K562 (cell line): ENCODE results near the gene ANK3. TPM values are rescaled to one million over a fixed set of nuclear protein-coding genes. Genes with fewer than 3 reads are reported as not detected.

ENCODE experiments used
- ATAC-seq: fragments of 200-7000 bp; cut with Tn5 transposase; 3 replicates; pipeline ENCODE4 v1.9.1; 2020; ENCODE audit warnings: moderate library complexity
- BruUV-seq: library from RNA; stranded (reverse); fragments of 400-500 nt; replicated peaks from 2 replicates; lab custom pipeline; 2021; lab: Mats Ljungman, UMichigan
- CTCF ChIA-PET: fragments of 300-600 bp; formaldehyde crosslinking; extraction: SDS; loops from one replicate; lab custom pipeline; 2021; ENCODE audit warnings: low intra/inter-chr PET ratio; lab: Yijun Ruan, JAX
- POLR2A ChIA-PET: fragments of 300-600, 350-650 bp; sonication (Branson Sonifier 250); formaldehyde crosslinking; extraction: SDS; loops from one replicate; lab custom pipeline; 2021; ENCODE audit warnings: antibody characterized with exemption, inconsistent platforms; lab: Yijun Ruan, JAX
- DNase-seq, 4 experiments: peaks; one replicate each; pipeline versions ENCODE4 v3.0.0 to v3.0.0-alpha.2; 2011 to 2018; ENCODE audit warnings: low spot score in 3 of 4, mixed read lengths in 3 of 4; ENCODE audit errors: extremely low read depth in 1 of 4
- FAIRE-seq: peaks from 2 replicates; lab custom pipeline; 2011; peaks lifted over from hg19 to GRCh38; lab: Jason Lieb, UNC
- H2AFZ ChIP-seq: 2 replicates; pipeline ENCODE4 v1.6.0; 2011; ENCODE audit warnings: low read depth, low read length, control low read depth, inconsistent platforms
- H3K27ac ChIP-seq: fragments of 200-600 bp; 3 replicates; pipeline ENCODE4 v1.8.0; 2011; ENCODE audit warnings: low read depth, mild to moderate bottlenecking, control low read depth, inconsistent platforms, low read length, moderate library complexity, mixed read lengths; ENCODE audit errors: extremely low read depth
- H3K27me3 ChIP-seq, 2 experiments: fragments of 300-600 bp in 1 of 2; 2 replicates in 1 of 2; 3 replicates in 1 of 2; pipeline versions ENCODE4 v1.6.0 to v1.8.0; 2011; ENCODE audit warnings: inconsistent platforms in 2 of 2, low read length in 2 of 2, mild to moderate bottlenecking in 1 of 2, mixed read lengths in 1 of 2, moderate library complexity in 1 of 2; ENCODE audit not compliant: control insufficient read depth in 2 of 2, insufficient read depth in 2 of 2
- H3K36me3 ChIP-seq: fragments of 300-600 bp; 3 replicates; pipeline ENCODE4 v1.8.0; 2011; ENCODE audit warnings: mild to moderate bottlenecking, low read length, inconsistent platforms; ENCODE audit not compliant: control insufficient read depth, insufficient read depth
- H3K4me1 ChIP-seq, 2 experiments: fragments of 200-600 bp in 1 of 2; replicated peaks in 1 of 2; 2 replicates in 1 of 2; 3 replicates in 1 of 2; pipeline versions ENCODE4 v1.5.1 to v1.8.0; 2011; ENCODE audit warnings: inconsistent platforms in 2 of 2, low read length in 2 of 2, mild to moderate bottlenecking in 1 of 2, mixed read lengths in 1 of 2, moderate library complexity in 1 of 2; ENCODE audit not compliant: control insufficient read depth in 2 of 2, insufficient read depth in 2 of 2
- H3K4me2 ChIP-seq: 2 replicates; pipeline ENCODE4 v1.6.1; 2011; ENCODE audit warnings: low read length, control low read depth, inconsistent platforms, mixed read lengths; ENCODE audit not compliant: insufficient read depth
- H3K4me3 ChIP-seq: fragments of 200-600 bp; sonication (generic), shearing (Covaris generic); 2 replicates; pipeline ENCODE4 v1.5.1; 2016; ENCODE audit warnings: control low read depth, inconsistent platforms
- H3K79me2 ChIP-seq: fragments of 200-600 bp; 3 replicates; pipeline ENCODE4 v1.8.0; 2011; ENCODE audit warnings: low read length, inconsistent platforms; ENCODE audit not compliant: control insufficient read depth, insufficient read depth
- H3K9ac ChIP-seq, 2 experiments: 2 replicates each; pipeline versions ENCODE4 v1.6.0 to v1.6.1; 2011; ENCODE audit warnings: low read depth in 2 of 2, low read length in 2 of 2, control low read depth in 1 of 2, inconsistent platforms in 1 of 2, mild to moderate bottlenecking in 1 of 2, mixed read lengths in 1 of 2; ENCODE audit not compliant: insufficient read depth in 1 of 2
- H3K9me1 ChIP-seq: one replicate; pipeline ENCODE4 v1.6.0; 2011; ENCODE audit warnings: inconsistent platforms, mild to moderate bottlenecking, low read length, moderate library complexity; ENCODE audit not compliant: control insufficient read depth, insufficient read depth
- H3K9me3 ChIP-seq: replicated peaks from 2 replicates; pipeline ENCODE4 v1.5.1; 2011; ENCODE audit warnings: low read depth, low read length, inconsistent platforms; ENCODE audit not compliant: control insufficient read depth, insufficient read depth
- H4K20me1 ChIP-seq: replicated peaks from 2 replicates; pipeline ENCODE4 v1.6.1; 2011; ENCODE audit warnings: low read length, inconsistent platforms, mixed read lengths; ENCODE audit not compliant: control insufficient read depth, insufficient read depth
- CEBPB ChIP-seq: fragments of 450-650 bp; IDR thresholded peaks from 2 replicates; pipeline ENCODE4 v1.6.1; 2016; ENCODE audit warnings: missing genetic modification characterization, missing compliant biosample characterization
- E2F1 ChIP-seq: sonication (generic); formaldehyde crosslinking; IDR thresholded peaks from 2 replicates; pipeline ENCODE4 v1.8.1; 2023; ENCODE audit warnings: mild to moderate bottlenecking, missing genetic modification reagents, moderate library complexity
- ETV6 ChIP-seq, 3 experiments: fragments of 150-350 bp in 1 of 3; sonication (generic) in 1 of 3; formaldehyde crosslinking in 1 of 3; IDR thresholded peaks; 2 replicates each; pipeline versions ENCODE4 v1.6.1 to v1.8.0; 2014 to 2022; ENCODE audit warnings: borderline replicate concordance in 2 of 3, low read depth in 2 of 3, antibody characterized with exemption in 1 of 3, low read length in 1 of 3, mild to moderate bottlenecking in 1 of 3, missing genetic modification reagents in 1 of 3
- EWSR1 ChIP-seq: fragments of 450-650 bp; IDR thresholded peaks from 2 replicates; pipeline ENCODE4 v1.6.1; 2018; ENCODE audit warnings: borderline replicate concordance, mild to moderate bottlenecking, low read depth, moderate library complexity; ENCODE audit not compliant: partially characterized antibody
- HDAC8 ChIP-seq: fragments of 450-650 bp; IDR thresholded peaks from 2 replicates; pipeline ENCODE4 v1.6.1; 2016; ENCODE audit warnings: mild to moderate bottlenecking, missing genetic modification characterization, moderate library complexity, missing compliant biosample characterization
- HMG20B ChIP-seq: fragments of 250-450 bp; sonication (Bioruptor Pico); IDR thresholded peaks from 2 replicates; pipeline ENCODE4 v1.5.0; 2021; ENCODE audit warnings: mild to moderate bottlenecking
- NFIX ChIP-seq: fragments of 250-450 bp; sonication (Bioruptor Pico); IDR thresholded peaks from 2 replicates; pipeline ENCODE4 v1.4.0; 2020; ENCODE audit warnings: low read depth, mild to moderate bottlenecking, moderate library complexity
- RFX1 ChIP-seq: fragments of 450-650 bp; IDR thresholded peaks from 2 replicates; pipeline ENCODE4 v1.6.1; 2016; ENCODE audit warnings: mild to moderate bottlenecking, moderate library complexity
- TFAP4 ChIP-seq: sonication (generic); formaldehyde crosslinking; IDR thresholded peaks from 2 replicates; pipeline ENCODE4 v1.8.0; 2022; ENCODE audit warnings: missing genetic modification reagents, mild to moderate bottlenecking, moderate library complexity, borderline replicate concordance
- U2AF1 ChIP-seq: fragments of 200-400 bp; formaldehyde crosslinking; optimal IDR thresholded peaks from 2 replicates; pipeline ENCODE3; 2017; ENCODE audit warnings: mild to moderate bottlenecking, low read depth, low read length, moderate library complexity
- XRCC5 ChIP-seq: fragments of 200-400 bp; formaldehyde crosslinking; IDR thresholded peaks from 2 replicates; pipeline ENCODE4 v1.6.1; 2017; ENCODE audit warnings: low read depth, mild to moderate bottlenecking, low read length
- ZNF668 ChIP-seq: fragments of 250-450 bp; sonication (Bioruptor Pico); IDR thresholded peaks from 2 replicates; pipeline ENCODE4 v1.8.0; 2022; ENCODE audit warnings: mild to moderate bottlenecking, inconsistent platforms
- ZNF707 ChIP-seq: fragments of 250-450 bp; sonication (Bioruptor Pico); conservative IDR thresholded peaks from 2 replicates; pipeline ENCODE4 v1.8.0; 2022; ENCODE audit warnings: inconsistent platforms, mild to moderate bottlenecking, moderate library complexity
- WGBS: fragments of 100-300 bp; shearing (Covaris generic); methylation state at CpG from one replicate; pipeline ENCODE4 v1.1.6; 2016; ENCODE audit warnings: low coverage, mixed read lengths; ENCODE audit not compliant: insufficient coverage; ENCODE audit errors: missing lambda C conversion rate; 5-methylcytosine and 5-hydroxymethylcytosine counted together
- in situ Hi-C: fragments of 300-500 bp; cut with MboI; formaldehyde crosslinking; loops from 4 replicates; pipeline ENCODE4 v1.15.0; 2018; ENCODE audit warnings: inconsistent platforms, mixed read lengths
- intact Hi-C: fragments of 100-400 bp; cut with micrococcal nuclease; formaldehyde crosslinking; loops from 2 replicates; pipeline ENCODE4 v1.14.2; 2022
- polyA plus RNA-seq, 8 experiments: library from polyadenylated mRNA; depleted of rRNA in 4 of 8; stranded (reverse) in 5 of 8; unstranded in 3 of 8; fragments of >200 nt; fragmentation: Nextera tagmentation in 2 of 8; fragmentation: Illumina TruSeq in 1 of 8; extraction: Ambion mirVana in 2 of 8; extraction: Trizol in 1 of 8; gene quantifications; 2 replicates each; pipeline versions ENCODE4 v1.2.1 to v1.2.3, GENCODE V29; 2011 to 2014; ENCODE audit warnings: inconsistent platforms in 1 of 8, missing spikeins in 1 of 8
- total RNA-seq, 7 experiments: library from RNA; depleted of rRNA in 6 of 7; stranded (reverse); fragments of >200 nt in 6 of 7; fragmentation: Illumina TruSeq in 2 of 7; extraction: Trizol in 2 of 7; gene quantifications; 2 replicates each; pipeline versions ENCODE4 v1.2.1 to v1.2.3, GENCODE V29; 2011 to 2021; ENCODE audit warnings: low replicate concordance in 1 of 7

ANK3 gene
- total and polyA plus RNA-seq, 9 of the 15 experiments (the other 6 are each of a cell fraction or from before 2014, with no cell fraction given), result 10.0 to 32.3 (median 17.9) TPM

GRCh38 chr10:60050366-60050765 is 339.3 kb downstream of the ANK3 start:
- H4K20me1 ChIP-seq, result no peaks in the 10 kb centered on the region
- no peak overlapping the region for H3K4me3 ChIP-seq
- ChIA-PET POLR2A (interaction anchor here (2.1 kb wide), 1 partner anchor 18 kb away, joined by 5 read pairs; no protein-coding TSS in a partner anchor), CTCF (no interaction called here)
- no peaks in the 10 kb centered on the region for H3K9me1 ChIP-seq
- WGBS, result 74% methylated on average over 3 of the region's 3 CpGs
- no peaks in the 10 kb centered on the region for H3K27me3 ChIP-seq
- H3K4me2 ChIP-seq, result no peak overlapping the region
- ATAC-seq, result no peak
- H3K9me3 ChIP-seq, result no peaks in the 10 kb centered on the region
- no peak for DNase-seq
- BruUV-seq, result no TSS peak
- H2AFZ ChIP-seq, result no peak overlapping the region
- H3K79me2 ChIP-seq, result no peaks in the 10 kb centered on the region
- H3K9ac ChIP-seq, result no peak overlapping the region
- no peak overlapping the region for H3K27ac ChIP-seq
- no peaks in the 10 kb centered on the region for H3K4me1 ChIP-seq
- intact Hi-C loops, result no loop called here
- FAIRE-seq, result no peak
- no peaks in the 10 kb centered on the region for H3K36me3 ChIP-seq
- in situ Hi-C loops, result no loop called here
- TF ChIP-seq RFX1 (no peak), CEBPB (tag) (no peak), EWSR1 (no peak), HDAC8 (tag) (no peak), XRCC5 (no peak), NFIX (CRISPR knock-in tag) (no peak), ETV6 (IDR thresholded peaks at IDR 0.05; ENCODE audit: borderline replicate concordance in 1 of 2, low read depth in 2 of 2, low read length in 1 of 2) (no peak), ETV6 (CRISPR knock-in tag; IDR thresholded peaks at IDR 0.05; ENCODE audit: borderline replicate concordance) (no peak), E2F1 (CRISPR knock-in tag) (no peak), HMG20B (no peak), ZNF707 (CRISPR knock-in tag) (no peak), TFAP4 (no peak), ZNF668 (CRISPR knock-in tag) (no peak), U2AF1 (no peak)
